HepG2 (cell line): ENCODE measurements around the gene SCUBE1. TPM values are rescaled to one million over a fixed set of nuclear protein-coding genes. Genes with fewer than 3 reads are reported as not detected.

Experiments used
- ATAC-seq: fragments of 200-7000 bp; cut with Tn5 transposase; 3 replicates; pipeline ENCODE4 v1.9.1; 2020; ENCODE audit warnings: mild to moderate bottlenecking, moderate library complexity
- BruUV-seq: library from RNA; stranded (reverse); fragments of 400-500 nt; replicated peaks from 2 replicates; lab custom pipeline; 2021; lab: Mats Ljungman, UMichigan
- CTCF ChIA-PET: fragments of 300-600 bp; formaldehyde crosslinking; extraction: SDS; loops from one replicate; lab custom pipeline; 2021; ENCODE audit warnings: low total read pairs, inconsistent platforms, low intra/inter-chr PET ratio; lab: Yijun Ruan, JAX
- POLR2A ChIA-PET: fragments of 350-600 bp; sonication (Branson Sonifier 250); formaldehyde crosslinking; loops from one replicate; lab custom pipeline; 2020; ENCODE audit warnings: antibody characterized with exemption, inconsistent platforms; lab: Yijun Ruan, JAX
- DNase-seq: peaks from one replicate; pipeline ENCODE4 v3.0.0-alpha.2; 2015; ENCODE audit warnings: low spot score
- FAIRE-seq: peaks from 3 replicates; lab custom pipeline; 2011; peaks lifted over from hg19 to GRCh38; lab: Jason Lieb, UNC
- H2AFZ ChIP-seq: one replicate; pipeline ENCODE4 v1.6.1; 2011; ENCODE audit warnings: low read length, inconsistent platforms
- H3K27ac ChIP-seq: fragments of 300-600 bp; 3 replicates; pipeline ENCODE4 v1.8.0; 2011; ENCODE audit warnings: mixed run types, mild to moderate bottlenecking, mixed read lengths, low read length, inconsistent platforms; ENCODE audit not compliant: insufficient read depth; ENCODE audit errors: extremely low read length
- H3K27me3 ChIP-seq, 2 experiments: fragments of 200-600 bp in 1 of 2; 2 replicates in 1 of 2; 3 replicates in 1 of 2; pipeline versions ENCODE4 v1.6.0 to v1.8.0; 2011; ENCODE audit warnings: low read length in 2 of 2, mild to moderate bottlenecking in 2 of 2, moderate library complexity in 2 of 2, inconsistent platforms in 1 of 2; ENCODE audit not compliant: insufficient read depth in 2 of 2, control insufficient read depth in 1 of 2
- H3K36me3 ChIP-seq, 2 experiments: fragments of 200-600 bp in 1 of 2; replicated peaks in 1 of 2; 2 replicates in 1 of 2; 3 replicates in 1 of 2; pipeline versions ENCODE4 v1.5.1 to v1.8.0; 2011; ENCODE audit warnings: low read length in 2 of 2, inconsistent platforms in 1 of 2; ENCODE audit not compliant: insufficient read depth in 2 of 2, control insufficient read depth in 1 of 2
- H3K4me1 ChIP-seq: 2 replicates; pipeline ENCODE4 v1.5.1; 2012; ENCODE audit warnings: low read length, inconsistent platforms; ENCODE audit not compliant: insufficient read depth
- H3K4me2 ChIP-seq: 2 replicates; pipeline ENCODE4 v1.6.0; 2011; ENCODE audit warnings: low read depth, low read length, inconsistent platforms
- H3K4me3 ChIP-seq, 3 experiments: fragments of 200-600 bp in 1 of 3; sonication (generic), shearing (Covaris generic) in 1 of 3; replicated peaks in 1 of 3; 2 replicates each; pipeline ENCODE4 v1.5.1; 2011 to 2016; ENCODE audit warnings: low read length in 3 of 3, inconsistent platforms in 2 of 3, low read depth in 2 of 3, mild to moderate bottlenecking in 2 of 3, control low read depth in 1 of 3, mixed read lengths in 1 of 3; ENCODE audit not compliant: insufficient read depth in 1 of 3
- H3K79me2 ChIP-seq: one replicate; pipeline ENCODE4 v1.6.1; 2011; ENCODE audit warnings: low read length, inconsistent platforms; ENCODE audit not compliant: insufficient read depth
- H3K9ac ChIP-seq: 2 replicates; pipeline ENCODE4 v1.6.0; 2011; ENCODE audit warnings: mild to moderate bottlenecking, low read depth, low read length, inconsistent platforms; ENCODE audit not compliant: insufficient read depth
- H3K9me3 ChIP-seq: 2 replicates; pipeline ENCODE4 v1.5.1; 2012; ENCODE audit warnings: mild to moderate bottlenecking, low read length
- H4K20me1 ChIP-seq: 2 replicates; pipeline ENCODE4 v1.6.0; 2011; ENCODE audit warnings: inconsistent platforms, mild to moderate bottlenecking, low read length, moderate library complexity; ENCODE audit not compliant: insufficient read depth
- RARG ChIP-seq: sonication (generic); formaldehyde crosslinking; IDR thresholded peaks from 2 replicates; pipeline ENCODE4 v1.4.0; 2020; ENCODE audit warnings: low read depth, mild to moderate bottlenecking, missing genetic modification reagents
- TCF7L2 ChIP-seq: IDR thresholded peaks from 2 replicates; pipeline ENCODE4 v1.6.1; 2011; ENCODE audit warnings: mild to moderate bottlenecking, low read depth, low read length, moderate library complexity
- WGBS: methylation state at CpG from one replicate; pipeline ENCODE4 v1.1.6; 2017; ENCODE audit warnings: low lambda C conversion rate; 5-methylcytosine and 5-hydroxymethylcytosine counted together
- in situ Hi-C: cut with HindIII; loops from 2 replicates; pipeline ENCODE4 v1.10.0; 2017; ENCODE audit warnings: low pct_unique_long_range_greater_than_20kb; ENCODE audit not compliant: extremely low pct_ligation_motif_present
- intact Hi-C: fragments of 100-400 bp; cut with micrococcal nuclease; formaldehyde crosslinking; loops from one replicate; pipeline ENCODE4 v1.10.0; 2022; ENCODE audit not compliant: unreplicated experiment
- polyA plus RNA-seq, 8 experiments: library from polyadenylated mRNA; depleted of rRNA in 3 of 8; stranded (reverse) in 7 of 8; unstranded in 1 of 8; fragments of >200 nt; fragmentation: Illumina TruSeq in 4 of 8; extraction: Trizol in 4 of 8; gene quantifications; 2 replicates each; pipeline versions ENCODE4 v1.2.1 to v1.2.3, GENCODE V29; 2011 to 2016; ENCODE audit warnings: low read depth in 4 of 8, missing spikeins in 1 of 8, mixed read lengths in 1 of 8; ENCODE audit not compliant: insufficient read depth in 1 of 8
- total RNA-seq, 5 experiments: library from RNA; depleted of rRNA; stranded (reverse); fragments of >200 nt; fragmentation: Illumina TruSeq; extraction: Trizol; gene quantifications; 2 replicates each; pipeline ENCODE4 v1.2.3, GENCODE V29; 2016; ENCODE audit warnings: low read depth in 1 of 5
- TF ChIP-seq, protein P1 (sequence below): sonication (generic); formaldehyde crosslinking; conservative IDR thresholded peaks from 2 replicates; pipeline ENCODE4 v1.4.0; 2020; ENCODE audit warnings: missing genetic modification reagents
- TF ChIP-seq, protein P2 (sequence below): IDR thresholded peaks from 2 replicates; pipeline ENCODE4 v1.6.1; 2012; ENCODE audit warnings: low read depth, low read length, improper control_type of control experiment

Gene SCUBE1
- total and polyA plus RNA-seq, 2 of the 13 experiments (the other 11 are each of a cell fraction or from before 2014, with no cell fraction given): under 0.01 to 0.05 TPM

DNA sequence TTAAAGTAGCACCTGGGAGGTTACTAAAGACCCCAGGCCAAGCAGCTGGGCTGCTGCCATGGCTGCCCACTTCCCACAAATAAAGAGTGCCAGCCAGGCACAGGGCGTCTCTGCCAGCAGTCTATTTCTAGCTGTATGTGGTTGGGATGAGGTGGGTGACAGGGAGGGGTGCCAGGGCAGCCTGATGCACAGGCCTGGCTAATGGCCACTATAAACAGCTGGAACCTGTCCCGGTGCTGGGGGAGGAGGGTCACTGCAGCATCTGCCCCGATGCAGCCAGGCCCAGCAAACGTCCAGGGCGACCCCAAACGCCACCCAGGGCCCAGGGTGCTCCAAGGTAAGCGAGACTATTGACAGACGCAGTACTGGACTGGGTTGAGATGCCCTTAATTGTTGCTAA is 37.4 kb downstream of the SCUBE1 start:
- POLR2A ChIA-PET: no interaction called here
- FAIRE-seq (no peak), DNase-seq (no peak), ATAC-seq (no peak)
- WGBS: no CpG with 5 or more reads among the region's 8 CpGs
- no TSS peak for BruUV-seq
- no peaks in the 10 kb centered on the region for H3K9me3 ChIP-seq
- intact Hi-C loops: no loop called here
- no peak overlapping the region for H3K9ac ChIP-seq
- H4K20me1 ChIP-seq: peaks cover 2% of the 10 kb centered on the region; the same call in 1 of the 2 replicates
- no peak overlapping the region for H2AFZ ChIP-seq
- no peak overlapping the region for H3K4me2 ChIP-seq
- H3K27me3 ChIP-seq: peaks cover 20 to 81% of the 10 kb centered on the region in 2 experiments; a peak in 4 of 5 replicates
- no peak overlapping the region for H3K4me3 ChIP-seq
- TF ChIP-seq, protein P1, sequence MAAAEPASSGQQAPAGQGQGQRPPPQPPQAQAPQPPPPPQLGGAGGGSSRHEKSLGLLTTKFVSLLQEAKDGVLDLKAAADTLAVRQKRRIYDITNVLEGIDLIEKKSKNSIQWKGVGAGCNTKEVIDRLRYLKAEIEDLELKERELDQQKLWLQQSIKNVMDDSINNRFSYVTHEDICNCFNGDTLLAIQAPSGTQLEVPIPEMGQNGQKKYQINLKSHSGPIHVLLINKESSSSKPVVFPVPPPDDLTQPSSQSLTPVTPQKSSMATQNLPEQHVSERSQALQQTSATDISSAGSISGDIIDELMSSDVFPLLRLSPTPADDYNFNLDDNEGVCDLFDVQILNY (CRISPR knock-in tag): no peak
- no peak for TF ChIP-seq RARG (CRISPR knock-in tag)
- TF ChIP-seq, protein P2, sequence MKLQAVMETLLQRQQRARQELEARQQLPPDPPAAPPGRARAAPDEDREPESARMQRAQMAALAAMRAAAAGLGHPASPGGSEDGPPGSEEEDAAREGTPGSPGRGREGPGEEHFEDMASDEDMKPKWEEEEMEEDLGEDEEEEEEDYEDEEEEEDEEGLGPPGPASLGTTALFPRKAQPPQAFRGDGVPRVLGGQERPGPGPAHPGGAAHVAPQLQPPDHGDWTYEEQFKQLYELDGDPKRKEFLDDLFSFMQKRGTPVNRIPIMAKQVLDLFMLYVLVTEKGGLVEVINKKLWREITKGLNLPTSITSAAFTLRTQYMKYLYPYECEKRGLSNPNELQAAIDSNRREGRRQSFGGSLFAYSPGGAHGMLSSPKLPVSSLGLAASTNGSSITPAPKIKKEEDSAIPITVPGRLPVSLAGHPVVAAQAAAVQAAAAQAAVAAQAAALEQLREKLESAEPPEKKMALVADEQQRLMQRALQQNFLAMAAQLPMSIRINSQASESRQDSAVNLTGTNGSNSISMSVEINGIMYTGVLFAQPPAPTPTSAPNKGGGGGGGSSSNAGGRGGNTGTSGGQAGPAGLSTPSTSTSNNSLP: no peak
- TF ChIP-seq TCF7L2: no peak
- in situ Hi-C loops: no loop called here
- H3K36me3 ChIP-seq: no peaks in the 10 kb centered on the region
- no peak overlapping the region for H3K27ac ChIP-seq
- no peaks in the 10 kb centered on the region for H3K79me2 ChIP-seq
- no peaks in the 10 kb centered on the region for H3K4me1 ChIP-seq
- CTCF ChIA-PET: no interaction called here
